Activated naive CD4-positive, alpha-beta T cell treated with anti-CD3 and anti-CD28 coated beads, Interleukin-2, amount 50 U/mL, for 24 hours (primary cell): Measurements from ENCODE around the gene CELF4.

Source experiments
- H3K27ac Mint-ChIP-seq: one replicate; pipeline ENCODE4 v1.8.0; 2021; ENCODE audit warnings: mild to moderate bottlenecking, mixed read lengths
- H3K27me3 Mint-ChIP-seq: one replicate; pipeline ENCODE4 v1.8.0; 2021; ENCODE audit warnings: mixed read lengths
- H3K36me3 Mint-ChIP-seq: one replicate; pipeline ENCODE4 v1.8.0; 2021; ENCODE audit warnings: mixed read lengths
- H3K4me1 Mint-ChIP-seq: one replicate; pipeline ENCODE4 v1.8.0; 2021; ENCODE audit warnings: mixed read lengths
- H3K4me3 Mint-ChIP-seq: one replicate; pipeline ENCODE4 v1.8.0; 2021; ENCODE audit warnings: mild to moderate bottlenecking, mixed read lengths
- H3K9me3 Mint-ChIP-seq: one replicate; pipeline ENCODE4 v1.8.0; 2021; ENCODE audit warnings: mixed read lengths

The CELF4 gene

DNA sequence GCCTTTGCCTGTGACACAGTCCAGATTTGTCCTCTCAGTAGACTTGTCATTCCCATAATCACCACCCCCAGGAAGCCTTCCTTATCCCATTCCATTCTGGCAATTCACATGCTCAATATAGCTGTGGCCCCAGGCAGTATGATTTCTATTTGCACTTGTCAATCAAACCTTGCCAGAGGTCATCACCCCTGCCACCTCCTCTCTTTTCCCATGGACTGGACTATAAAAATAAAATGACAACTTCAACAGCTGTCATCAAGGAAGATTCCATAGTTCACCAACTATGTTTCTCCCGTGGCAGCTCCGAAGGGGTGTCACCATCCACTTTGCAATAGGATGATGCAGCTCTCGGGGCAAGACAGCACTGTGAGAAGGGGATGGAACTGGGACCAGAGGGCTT, 255.7 kb downstream of the CELF4 start:
- H3K4me1 Mint-ChIP-seq, result no peaks in the 10 kb centered on the region
- no peak overlapping the region for H3K4me3 Mint-ChIP-seq
- H3K9me3 Mint-ChIP-seq, result no peaks in the 10 kb centered on the region
- no peak overlapping the region for H3K27ac Mint-ChIP-seq
- H3K27me3 Mint-ChIP-seq, result no peaks in the 10 kb centered on the region
- H3K36me3 Mint-ChIP-seq, result no peaks in the 10 kb centered on the region

DNA sequence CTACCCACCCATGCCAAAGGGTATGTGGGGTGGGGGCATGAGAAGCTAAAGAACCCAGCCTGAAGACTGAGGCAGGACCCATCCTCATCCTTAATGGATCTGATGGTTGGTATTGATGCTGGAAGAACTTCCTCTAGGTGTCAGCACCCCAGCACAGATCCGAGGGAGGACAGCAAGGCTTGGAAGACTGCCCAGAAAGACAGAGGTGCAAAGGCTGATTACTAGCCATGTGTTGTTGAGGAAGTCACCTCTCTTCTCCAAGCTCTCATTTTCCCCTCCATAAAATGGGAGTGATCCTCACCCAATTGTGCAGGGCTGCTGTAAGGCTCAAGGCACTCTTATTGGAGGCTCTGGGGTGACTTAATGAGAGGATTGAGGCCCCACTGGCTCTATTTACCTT, 256.5 kb downstream of the CELF4 start:
- no peaks in the 10 kb centered on the region for H3K36me3 Mint-ChIP-seq
- H3K27ac Mint-ChIP-seq, result no peak overlapping the region
- no peak overlapping the region for H3K4me3 Mint-ChIP-seq
- no peaks in the 10 kb centered on the region for H3K27me3 Mint-ChIP-seq
- no peaks in the 10 kb centered on the region for H3K4me1 Mint-ChIP-seq
- no peaks in the 10 kb centered on the region for H3K9me3 Mint-ChIP-seq

DNA sequence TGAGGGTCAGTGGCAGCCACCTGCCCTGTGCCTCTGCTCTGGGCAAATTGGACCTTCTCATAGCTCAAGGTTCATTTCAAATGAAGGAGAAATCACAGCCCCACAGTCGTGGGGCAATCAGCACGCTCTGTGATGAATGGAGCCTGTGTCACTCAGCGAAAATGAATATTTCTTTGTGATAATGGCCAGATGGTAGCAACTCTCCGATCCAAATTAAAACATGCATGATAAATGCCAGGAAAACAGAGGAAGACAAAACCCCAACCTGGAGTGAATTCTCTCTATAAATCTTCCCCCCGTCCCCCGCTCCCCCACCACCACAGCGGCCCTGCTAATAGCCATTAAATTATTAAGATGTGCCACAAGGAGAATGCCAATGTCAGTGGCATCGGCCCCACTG, 258.4 kb downstream of the CELF4 start:
- no peaks in the 10 kb centered on the region for H3K9me3 Mint-ChIP-seq
- H3K27ac Mint-ChIP-seq, result no peak overlapping the region
- H3K4me1 Mint-ChIP-seq, result no peaks in the 10 kb centered on the region
- no peaks in the 10 kb centered on the region for H3K36me3 Mint-ChIP-seq
- no peaks in the 10 kb centered on the region for H3K27me3 Mint-ChIP-seq
- H3K4me3 Mint-ChIP-seq, result no peak overlapping the region

DNA sequence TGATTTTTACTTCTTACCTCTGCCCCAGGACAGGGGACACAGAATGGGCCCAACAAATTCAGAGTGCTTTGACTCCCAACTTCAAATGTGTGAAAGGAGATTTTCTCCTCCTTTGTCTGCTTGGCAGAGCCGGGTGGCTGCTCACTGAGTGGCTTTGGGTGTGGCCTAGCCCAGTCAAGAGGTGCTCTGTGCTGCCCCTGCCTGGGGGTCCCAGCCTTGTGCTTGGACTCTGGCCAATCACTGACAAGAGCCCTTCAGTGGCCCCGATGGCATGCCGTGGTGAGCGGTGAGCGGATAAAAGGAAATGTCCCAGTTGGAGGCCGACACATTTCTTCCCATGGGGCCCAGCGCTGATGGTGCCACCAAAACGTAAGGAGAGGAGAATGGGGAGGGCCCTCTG, 259.2 kb downstream of the CELF4 start:
- no peak overlapping the region for H3K4me3 Mint-ChIP-seq
- no peaks in the 10 kb centered on the region for H3K27me3 Mint-ChIP-seq
- no peaks in the 10 kb centered on the region for H3K9me3 Mint-ChIP-seq
- H3K27ac Mint-ChIP-seq, result no peak overlapping the region
- H3K4me1 Mint-ChIP-seq, result no peaks in the 10 kb centered on the region
- no peaks in the 10 kb centered on the region for H3K36me3 Mint-ChIP-seq

DNA sequence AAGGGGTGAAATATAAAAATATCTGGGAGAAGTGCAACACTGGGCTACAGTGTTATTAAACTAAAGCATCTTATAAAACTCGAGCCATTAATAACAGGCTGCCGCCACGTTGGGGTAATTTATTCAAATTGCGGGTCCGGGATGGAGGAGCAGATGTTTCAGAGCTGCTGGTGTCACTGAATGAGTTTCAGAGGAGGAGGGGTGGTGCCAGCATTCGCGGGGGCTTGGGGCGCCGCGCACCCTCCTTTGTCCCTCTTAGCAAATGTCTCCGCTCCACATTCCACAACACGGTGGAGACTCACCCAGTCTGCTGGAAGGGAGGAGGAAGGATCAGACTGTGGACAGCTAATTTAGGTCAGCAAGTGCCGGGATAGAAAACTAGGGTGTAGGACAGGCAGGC, 260.5 kb downstream of the CELF4 start:
- H3K36me3 Mint-ChIP-seq, result no peaks in the 10 kb centered on the region
- H3K4me1 Mint-ChIP-seq, result no peaks in the 10 kb centered on the region
- H3K27ac Mint-ChIP-seq, result no peak overlapping the region
- no peaks in the 10 kb centered on the region for H3K9me3 Mint-ChIP-seq
- peaks cover 1% of the 10 kb centered on the region for H3K27me3 Mint-ChIP-seq
- H3K4me3 Mint-ChIP-seq, result no peak overlapping the region

DNA sequence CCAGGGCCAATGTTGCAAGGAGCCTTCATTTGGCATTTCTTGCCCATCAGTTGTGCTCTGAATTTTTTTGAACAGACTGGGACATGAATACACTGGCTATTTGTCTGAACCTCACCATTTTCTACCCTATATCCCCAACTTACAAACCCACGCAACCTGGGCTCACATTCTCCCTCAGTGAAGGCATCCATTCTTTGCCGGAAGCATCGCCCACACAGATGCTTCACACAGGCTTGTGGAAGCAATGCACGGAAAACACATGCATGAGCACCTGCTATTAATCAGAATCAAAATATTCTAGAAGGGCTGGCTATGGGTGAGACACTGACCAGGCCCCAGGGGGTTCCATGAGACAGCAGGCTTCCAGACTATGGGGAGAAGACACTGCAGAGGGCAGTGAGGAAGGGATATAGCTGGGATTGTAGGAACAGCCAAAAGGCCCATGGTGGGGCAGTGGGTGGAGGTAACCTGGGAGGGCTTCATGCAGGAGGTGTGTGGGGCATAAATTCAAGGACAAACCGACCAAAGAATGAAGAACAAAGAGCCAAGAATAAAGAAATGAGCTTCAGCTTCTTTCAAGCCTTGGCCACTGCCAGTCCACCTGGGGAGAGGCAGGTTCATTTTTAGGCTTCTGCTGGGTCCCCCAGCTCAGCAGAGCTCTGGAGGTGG, 261.5 kb downstream of the CELF4 start:
- Mint-ChIP-seq H3K4me1 (no peaks in the 10 kb centered on the region), H3K4me3 (no peak overlapping the region), H3K27me3 (peaks cover 1% of the 10 kb centered on the region), H3K9me3 (no peaks in the 10 kb centered on the region), H3K27ac (no peak overlapping the region), H3K36me3 (no peaks in the 10 kb centered on the region)

DNA sequence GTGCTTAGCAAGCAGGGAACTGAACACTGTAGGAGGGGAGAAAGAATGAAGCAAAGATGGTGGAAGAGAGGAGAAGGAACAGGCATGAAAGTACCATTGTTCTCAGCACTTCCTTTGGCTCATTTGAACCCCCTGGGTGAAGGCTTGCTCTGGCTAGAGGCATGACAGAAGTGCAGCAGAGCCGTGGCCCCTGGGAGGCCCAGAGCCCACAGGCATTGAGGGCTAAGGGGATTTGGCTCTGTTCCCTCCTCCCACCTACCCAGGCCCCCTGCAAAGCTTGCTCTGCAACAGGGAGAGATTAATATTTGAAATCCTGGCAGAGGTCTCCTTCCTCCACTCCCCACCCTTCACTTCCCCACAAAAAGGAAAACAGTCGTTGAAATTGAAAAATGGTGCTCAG, 262.6 kb downstream of the CELF4 start:
- Mint-ChIP-seq H3K4me1 (no peaks in the 10 kb centered on the region), H3K36me3 (no peaks in the 10 kb centered on the region), H3K4me3 (no peak overlapping the region), H3K27me3 (peaks cover 1% of the 10 kb centered on the region), H3K27ac (no peak overlapping the region), H3K9me3 (no peaks in the 10 kb centered on the region)

DNA sequence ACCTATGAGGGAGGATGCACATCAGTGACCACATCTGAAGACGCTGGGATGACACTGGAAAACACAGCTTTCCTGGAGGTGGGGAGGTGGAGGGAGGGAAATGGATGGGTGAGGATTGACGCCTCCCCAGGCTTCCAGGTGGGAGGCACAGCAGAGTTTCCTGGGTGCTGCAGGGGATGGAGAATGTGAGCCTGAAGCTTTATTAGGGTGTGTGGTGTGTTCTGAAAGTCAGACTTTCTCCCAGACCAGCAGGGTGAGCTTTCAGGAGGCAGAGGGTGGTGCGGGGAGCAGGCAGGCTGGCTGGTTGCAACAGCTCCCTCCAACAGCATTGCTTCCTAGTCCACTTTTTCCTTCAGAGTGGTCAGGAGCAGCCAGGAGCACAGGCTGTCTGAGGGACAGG, 263.1 kb downstream of the CELF4 start:
- Mint-ChIP-seq H3K4me3 (no peak overlapping the region), H3K9me3 (no peaks in the 10 kb centered on the region), H3K27ac (no peak overlapping the region), H3K4me1 (no peaks in the 10 kb centered on the region), H3K27me3 (peaks cover 1% of the 10 kb centered on the region), H3K36me3 (no peaks in the 10 kb centered on the region)

DNA sequence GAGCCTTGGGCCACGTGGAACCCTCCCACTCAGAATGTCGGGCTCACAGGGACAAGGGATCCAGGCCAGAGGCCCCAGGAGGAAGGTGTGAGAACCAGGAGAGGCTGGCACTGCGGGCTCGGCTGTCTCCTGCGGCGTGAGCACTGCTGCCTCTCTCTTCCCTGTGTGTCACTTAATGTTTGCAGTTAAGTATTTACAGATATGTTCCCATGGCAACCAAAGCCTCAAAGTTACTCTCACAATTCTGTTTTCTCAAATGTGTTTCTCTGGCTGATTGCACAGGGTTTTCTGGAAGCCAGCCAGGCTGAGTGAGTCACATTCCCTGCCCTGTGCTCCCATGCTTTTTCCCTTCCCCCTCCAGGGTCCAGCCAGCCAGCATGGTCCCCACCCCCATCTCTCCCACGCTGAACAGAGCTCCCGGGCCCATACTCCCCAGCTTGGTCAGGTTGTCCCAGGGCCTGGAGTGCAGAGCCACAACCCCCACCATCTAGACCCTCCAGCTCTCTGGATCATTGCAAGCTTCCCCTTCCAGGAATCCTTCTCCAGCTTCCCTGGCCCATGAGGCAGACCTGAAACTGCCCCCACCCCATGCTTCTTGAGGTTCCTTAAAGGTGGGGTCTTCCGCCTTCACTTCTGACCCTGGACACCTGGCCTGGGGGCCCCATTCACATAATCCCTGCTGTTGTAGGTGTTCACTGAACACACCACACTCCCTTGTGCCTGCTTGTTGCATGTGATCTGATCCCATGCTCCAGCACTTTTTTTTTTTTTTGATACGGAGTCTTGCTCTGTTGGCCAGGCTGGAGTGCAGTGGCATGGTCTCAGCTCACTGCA, 265.9 kb downstream of the CELF4 start:
- Mint-ChIP-seq H3K4me1 (no peaks in the 10 kb centered on the region), H3K27ac (no peak overlapping the region), H3K9me3 (no peaks in the 10 kb centered on the region), H3K36me3 (no peaks in the 10 kb centered on the region), H3K27me3 (peaks cover 1% of the 10 kb centered on the region), H3K4me3 (no peak overlapping the region)

DNA sequence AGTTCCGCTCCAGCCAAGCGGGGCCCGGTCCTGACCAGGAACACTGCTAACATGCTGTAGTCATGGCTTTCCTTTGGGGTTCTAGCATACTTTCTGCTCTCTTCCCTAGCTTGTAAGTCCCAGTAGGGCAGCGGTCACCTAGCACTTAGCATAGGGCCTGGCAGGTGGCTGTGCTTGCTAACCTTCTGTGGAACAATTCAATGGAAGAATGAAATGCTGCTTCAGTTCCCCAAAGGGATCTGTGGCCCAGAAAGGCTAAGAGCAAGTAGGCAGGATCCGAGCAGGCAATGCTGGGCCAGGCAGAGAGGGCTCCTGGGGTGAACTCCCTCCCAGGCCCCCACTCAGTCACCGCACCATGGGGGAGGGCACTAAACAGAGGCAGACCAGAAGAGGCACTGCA, 266.8 kb downstream of the CELF4 start:
- no peak overlapping the region for H3K27ac Mint-ChIP-seq
- H3K27me3 Mint-ChIP-seq, result peaks cover 1% of the 10 kb centered on the region
- H3K4me1 Mint-ChIP-seq, result no peaks in the 10 kb centered on the region
- no peak overlapping the region for H3K4me3 Mint-ChIP-seq
- H3K36me3 Mint-ChIP-seq, result no peaks in the 10 kb centered on the region
- no peaks in the 10 kb centered on the region for H3K9me3 Mint-ChIP-seq

DNA sequence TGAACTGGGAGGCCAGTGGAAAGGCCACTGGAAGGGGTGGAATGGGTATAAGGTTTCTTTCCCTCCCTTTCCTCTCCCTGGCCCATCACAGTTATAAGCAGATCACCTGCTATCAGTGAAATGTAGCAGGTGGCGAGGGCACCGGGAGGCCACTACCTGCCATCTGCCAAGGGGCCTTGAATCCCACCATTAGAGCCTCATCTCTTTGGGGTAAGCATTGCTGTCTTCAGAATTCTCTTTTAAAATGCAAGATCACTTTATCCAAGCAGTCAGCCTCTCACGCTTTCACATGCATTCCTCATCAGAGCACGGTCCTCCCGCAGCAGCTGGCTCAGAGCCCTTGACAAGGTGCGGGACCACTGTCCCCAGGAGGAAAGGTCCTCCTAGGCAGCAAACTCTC, 268.5 kb downstream of the CELF4 start:
- Mint-ChIP-seq H3K27ac (no peak overlapping the region), H3K36me3 (no peaks in the 10 kb centered on the region), H3K4me3 (no peak overlapping the region), H3K4me1 (no peaks in the 10 kb centered on the region), H3K9me3 (no peaks in the 10 kb centered on the region), H3K27me3 (peaks cover 1% of the 10 kb centered on the region)

DNA sequence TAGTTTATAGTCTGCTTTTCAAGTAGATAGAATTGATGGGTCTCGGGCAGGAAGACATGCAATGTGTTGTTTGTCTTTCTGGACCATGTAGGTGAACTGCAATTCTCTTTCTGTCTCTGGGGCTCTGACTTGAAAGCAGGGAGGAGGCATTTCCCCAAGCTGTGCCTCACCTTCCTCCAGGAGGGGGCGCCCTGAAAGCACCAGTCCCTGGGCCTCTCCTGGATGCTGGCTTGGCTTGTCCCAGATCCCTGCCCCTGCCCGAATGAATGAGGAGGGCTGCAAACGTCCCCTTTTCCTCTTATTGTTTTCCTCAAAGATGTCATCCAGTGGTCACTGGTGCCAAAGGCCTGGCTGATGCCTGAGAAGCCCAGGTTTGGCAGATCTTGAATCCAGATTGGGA, 270.6 kb downstream of the CELF4 start:
- no peaks in the 10 kb centered on the region for H3K27me3 Mint-ChIP-seq
- H3K9me3 Mint-ChIP-seq, result no peaks in the 10 kb centered on the region
- no peaks in the 10 kb centered on the region for H3K4me1 Mint-ChIP-seq
- H3K4me3 Mint-ChIP-seq, result no peak overlapping the region
- H3K27ac Mint-ChIP-seq, result no peak overlapping the region
- H3K36me3 Mint-ChIP-seq, result no peaks in the 10 kb centered on the region

DNA sequence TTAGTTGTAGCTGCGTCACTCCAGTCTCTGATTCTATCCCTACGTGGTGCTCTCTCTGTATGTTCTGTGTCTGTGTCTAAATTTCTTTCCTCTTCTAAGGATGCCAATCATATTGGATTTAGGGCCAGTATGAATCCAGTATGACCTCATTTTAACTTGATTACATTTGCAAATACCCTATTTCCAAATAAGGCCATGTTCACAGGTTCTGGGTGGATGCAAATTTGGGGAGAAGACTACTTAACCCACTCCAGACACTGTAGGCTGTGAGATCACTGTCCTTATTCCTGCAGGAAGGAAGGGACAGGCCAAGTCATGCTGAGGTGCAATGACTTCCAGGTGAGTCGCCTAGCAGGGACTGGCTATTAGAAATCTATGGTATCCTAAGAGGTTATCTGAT, 272.2 kb downstream of the CELF4 start:
- Mint-ChIP-seq H3K9me3 (no peaks in the 10 kb centered on the region), H3K36me3 (no peaks in the 10 kb centered on the region), H3K4me3 (no peak overlapping the region), H3K27me3 (no peaks in the 10 kb centered on the region), H3K27ac (no peak overlapping the region), H3K4me1 (no peaks in the 10 kb centered on the region)

DNA sequence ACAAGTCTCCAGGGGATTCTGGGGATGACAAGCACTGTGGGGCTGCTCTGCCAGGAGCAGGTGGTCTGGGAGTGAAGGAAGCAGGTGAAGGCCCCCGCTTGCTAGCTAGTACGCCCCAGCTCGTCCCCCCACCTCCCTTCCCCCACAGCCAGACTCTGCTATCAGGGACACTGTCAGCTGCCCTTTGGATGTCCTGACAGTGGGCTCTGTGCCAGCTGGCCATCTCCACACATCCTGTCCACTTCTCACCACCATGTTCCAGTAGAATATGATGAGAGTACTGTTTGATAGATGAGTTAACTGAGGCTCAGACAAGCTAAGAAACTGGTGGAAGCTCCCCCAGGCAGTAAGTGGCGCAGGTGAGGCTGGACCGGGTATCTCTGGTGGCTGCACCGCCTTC, 276.2 kb downstream of the CELF4 start:
- Mint-ChIP-seq H3K27ac (no peak overlapping the region), H3K9me3 (no peaks in the 10 kb centered on the region), H3K4me1 (no peaks in the 10 kb centered on the region), H3K36me3 (no peaks in the 10 kb centered on the region), H3K4me3 (no peak overlapping the region), H3K27me3 (no peaks in the 10 kb centered on the region)

DNA sequence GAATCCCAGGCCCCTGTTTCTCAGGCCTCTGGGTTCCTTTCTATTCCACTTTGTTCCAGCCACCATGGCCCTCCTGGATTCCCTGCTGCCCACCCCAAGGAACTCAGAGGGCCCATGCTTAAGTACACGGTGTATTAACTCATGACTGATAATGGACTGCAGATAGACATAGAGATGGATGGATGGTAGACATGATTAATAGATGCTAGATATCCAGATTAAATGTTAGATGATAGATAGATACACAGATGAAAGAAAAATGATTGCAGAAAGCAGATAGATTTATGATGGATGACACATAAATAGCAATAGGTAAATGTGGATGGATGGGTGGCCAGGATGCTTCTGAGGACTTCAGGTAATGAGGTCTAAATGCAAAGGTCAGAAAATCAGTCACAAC, 278.0 kb downstream of the CELF4 start:
- Mint-ChIP-seq H3K4me3 (no peak overlapping the region), H3K27me3 (no peaks in the 10 kb centered on the region), H3K4me1 (no peaks in the 10 kb centered on the region), H3K36me3 (no peaks in the 10 kb centered on the region), H3K9me3 (no peaks in the 10 kb centered on the region), H3K27ac (no peak overlapping the region)

DNA sequence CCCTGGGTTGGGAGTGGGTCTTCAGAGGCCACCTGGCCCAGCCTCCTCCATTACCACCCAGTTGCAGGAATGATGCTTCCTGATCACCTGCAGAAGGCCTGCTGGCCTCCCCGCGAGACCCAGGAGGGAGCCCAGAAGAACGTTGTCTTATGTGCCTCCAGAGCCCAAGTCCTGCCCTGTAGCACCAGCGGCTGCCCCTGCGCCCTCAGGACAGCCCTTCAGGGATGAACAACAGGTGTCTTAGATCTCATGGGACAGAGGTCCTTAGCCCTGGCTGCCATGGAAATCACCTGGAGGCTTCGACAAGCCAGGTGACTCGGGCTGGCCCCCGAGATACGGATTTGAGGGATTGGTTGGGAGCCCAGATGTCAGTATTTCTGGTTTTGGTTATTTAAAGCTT, 278.8 kb downstream of the CELF4 start:
- H3K36me3 Mint-ChIP-seq, result no peaks in the 10 kb centered on the region
- no peaks in the 10 kb centered on the region for H3K4me1 Mint-ChIP-seq
- H3K27me3 Mint-ChIP-seq, result no peaks in the 10 kb centered on the region
- H3K9me3 Mint-ChIP-seq, result no peaks in the 10 kb centered on the region
- H3K27ac Mint-ChIP-seq, result no peak overlapping the region
- H3K4me3 Mint-ChIP-seq, result no peak overlapping the region

DNA sequence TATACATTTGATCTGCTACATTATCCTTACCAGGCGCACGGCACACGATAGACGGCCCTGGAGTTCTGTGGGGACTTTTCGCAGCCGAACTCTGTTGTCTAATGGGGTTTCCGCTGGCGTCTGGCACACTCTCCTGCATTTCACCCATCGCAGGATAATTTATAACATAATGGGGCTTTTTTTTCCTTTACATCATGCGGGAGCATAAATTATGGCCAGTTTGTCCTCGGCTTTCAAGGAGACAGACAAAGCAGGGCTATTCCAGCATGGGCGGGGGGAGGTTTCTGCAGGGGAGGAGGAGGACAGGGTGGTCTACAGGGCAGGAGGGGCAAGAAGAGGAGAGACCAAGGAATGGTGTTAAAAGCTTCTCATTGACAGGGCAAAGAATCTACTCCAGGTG, 279.8 kb downstream of the CELF4 start:
- no peak overlapping the region for H3K27ac Mint-ChIP-seq
- no peaks in the 10 kb centered on the region for H3K4me1 Mint-ChIP-seq
- H3K4me3 Mint-ChIP-seq, result no peak overlapping the region
- H3K27me3 Mint-ChIP-seq, result no peaks in the 10 kb centered on the region
- H3K36me3 Mint-ChIP-seq, result no peaks in the 10 kb centered on the region
- H3K9me3 Mint-ChIP-seq, result no peaks in the 10 kb centered on the region
